ENCODE data around the gene AVL9. TPM values are rescaled to one million over a fixed set of nuclear protein-coding genes. Genes with fewer than 3 reads are reported as not detected.

AVL9 gene
- total and polyA plus RNA-seq, 2 of the 4 experiments (the other 2 are of a cell fraction), result 13.1 to 21.7 TPM

GRCh38 chr7:32459788-32460187, 35.5 kb upstream of the AVL9 start:
- H2BK20ac ChIP-seq (ENCODE audit: low read depth, low read length), result no peak overlapping the region
- H3K79me1 ChIP-seq (ENCODE audit: low read depth in 1 of 2, low read length in 2 of 2), result no peaks in the 10 kb centered on the region
- dilution Hi-C loops (cut with HindIII; ENCODE audit: low sequenced_read_pairs, unreplicated experiment), result no loop called here
- H3K4me3 ChIP-seq (ENCODE audit: insufficient read depth, low read depth, low read length), result no peak overlapping the region
- H4K20me1 ChIP-seq (ENCODE audit: insufficient read depth, low read length), result no peaks in the 10 kb centered on the region
- no peak overlapping the region for H3K9ac ChIP-seq (ENCODE audit: low read depth, low read length)
- TF ChIP-seq MXI1 (IDR thresholded peaks at IDR 0.05; ENCODE audit: borderline replicate concordance, low read depth, low read length) (no peak), BHLHE40 (IDR thresholded peaks at IDR 0.05; ENCODE audit: low read depth, low read length) (no peak), RFX5 (IDR thresholded peaks at IDR 0.05; ENCODE audit: low read depth, low read length) (no peak), CEBPB (IDR thresholded peaks at IDR 0.05; ENCODE audit: low read depth, low read length) (no peak), MAFK (IDR thresholded peaks at IDR 0.05; ENCODE audit: low read depth, low read length) (no peak), SMC3 (IDR thresholded peaks at IDR 0.05; ENCODE audit: low read depth, low read length) (no peak), RCOR1 (IDR thresholded peaks at IDR 0.05; ENCODE audit: insufficient replicate concordance, low read length) (no peak), ELK1 (IDR thresholded peaks at IDR 0.05; ENCODE audit: borderline replicate concordance, low read depth, low read length) (no peak), NFE2L2 (IDR thresholded peaks at IDR 0.05; ENCODE audit: low read depth, low read length) (no peak), CTCF (conservative IDR thresholded peaks at IDR 0.05; ENCODE audit: low read depth, low read length) (no peak), FOS (IDR thresholded peaks at IDR 0.05; ENCODE audit: low read depth, low read length) (no peak), RAD21 (IDR thresholded peaks at IDR 0.05; ENCODE audit: low read length) (no peak)
- no peaks in the 10 kb centered on the region for H3K27me3 ChIP-seq (ENCODE audit: control insufficient read depth, insufficient read depth, low read length)
- no peak overlapping the region for H3K4me2 ChIP-seq (ENCODE audit: low read depth, low read length)
- ChIA-PET CTCF (no interaction called here), POLR2A (ENCODE audit: unreplicated experiment) (no interaction called here)
- no peak overlapping the region for H2AFZ ChIP-seq (replicated peaks; ENCODE audit: low read length, poor library complexity)
- no peak overlapping the region for H3K56ac ChIP-seq (ENCODE audit: extremely low read depth, insufficient read depth, low read length)
- H3K9me3 ChIP-seq (ENCODE audit: control insufficient read depth, insufficient read depth, low read length), result no peaks in the 10 kb centered on the region
- intact Hi-C loops (cut with micrococcal nuclease), result no loop called here
- H4K91ac ChIP-seq (ENCODE audit: insufficient read depth, low read depth, low read length), result no peak overlapping the region
- no peak overlapping the region for H3K27ac ChIP-seq (ENCODE audit: insufficient read depth, low read length)
- no peak overlapping the region for H3K18ac ChIP-seq (ENCODE audit: low read depth, low read length)
- H4K8ac ChIP-seq (ENCODE audit: low read depth in 2 of 2, low read length in 2 of 2), result no peak overlapping the region
- H2AK9ac ChIP-seq (replicated peaks; ENCODE audit: low read depth, low read length, poor library complexity), result no peak overlapping the region
- H2AK5ac ChIP-seq (ENCODE audit: low read depth, low read length), result no peak overlapping the region
- no peaks in the 10 kb centered on the region for H3K4me1 ChIP-seq (ENCODE audit: control insufficient read depth, insufficient read depth, low read length)
- H3K14ac ChIP-seq (replicated peaks; ENCODE audit: low read depth, low read length), result no peak overlapping the region
- no CpG with 5 or more reads among the region's 2 CpGs for WGBS, 2 experiments (ENCODE audit: extremely low coverage in 2 of 2, insufficient read length in 1 of 2)
- H3K36me3 ChIP-seq (ENCODE audit: control insufficient read depth, insufficient read depth, low read length), result no peaks in the 10 kb centered on the region
- H4K5ac ChIP-seq (ENCODE audit: low read depth, low read length), result no peak overlapping the region
- no peak overlapping the region for H2BK120ac ChIP-seq (ENCODE audit: low read depth, low read length)
- DNase-seq (no peak), ATAC-seq (ENCODE audit: low read depth) (no peak)
- H3K9me1 ChIP-seq (ENCODE audit: insufficient read depth, low read length), result no peaks in the 10 kb centered on the region
- H2BK5ac ChIP-seq (ENCODE audit: low read depth, low read length, poor library complexity, severe bottlenecking), result no peak overlapping the region
- BruUV-seq (replicated peaks), result no TSS peak
- H3K4ac ChIP-seq (ENCODE audit: low read depth, low read length), result no peak overlapping the region
- in situ Hi-C loops (cut with MboI; ENCODE audit: low sequenced_read_pairs), result no loop called here
- no peak overlapping the region for H2BK15ac ChIP-seq (ENCODE audit: low read depth, low read length)
- no peak overlapping the region for H3K23ac ChIP-seq (ENCODE audit: low read depth, low read length)

All from IMR-90 (cell line).